ENCODE data around the gene TMEM150A.

DNA sequence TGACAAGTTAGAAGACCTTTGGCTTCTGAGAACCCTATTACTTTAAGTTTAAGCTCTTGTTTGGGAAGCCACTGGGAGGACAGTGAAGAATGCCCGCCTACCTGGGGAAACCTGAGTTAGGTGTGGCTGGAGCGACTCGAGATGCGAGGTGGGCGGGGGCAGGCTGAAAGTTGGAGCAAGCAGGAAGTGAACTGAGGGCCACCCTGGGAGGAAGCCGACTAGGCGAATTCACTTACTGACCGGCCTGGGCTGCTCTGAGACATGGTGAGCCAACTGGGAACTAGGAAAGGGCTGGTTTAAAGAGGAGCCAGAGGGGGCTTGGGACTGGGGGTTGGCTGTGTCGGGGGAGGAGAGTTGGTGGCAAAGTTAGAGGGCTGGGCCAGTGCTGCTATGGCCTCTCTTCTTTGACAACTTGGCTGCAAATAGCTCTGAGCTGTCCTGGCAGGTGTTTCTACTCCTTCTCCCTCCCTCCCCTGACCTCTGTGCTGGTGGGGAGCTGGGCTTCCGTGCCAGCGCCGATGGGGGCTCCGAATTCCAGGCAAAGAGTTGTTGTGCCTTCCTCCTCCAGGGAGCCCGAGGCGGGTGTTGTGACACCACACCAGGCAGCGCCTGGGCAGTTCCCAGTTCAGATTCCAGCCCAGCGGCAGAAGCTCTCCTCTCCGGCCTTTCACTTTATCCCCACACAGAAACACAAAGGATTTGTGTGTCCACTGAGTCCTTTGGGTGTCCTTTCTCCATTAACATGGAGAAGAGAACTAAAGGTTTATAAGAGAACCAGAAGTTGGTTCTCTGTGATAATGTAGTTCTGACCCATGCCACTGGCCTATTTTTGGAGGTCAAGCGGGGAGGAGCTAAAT is 24.9 kb downstream of the TMEM150A start, which contains the start of gene VAMP8:
- no peak for TF ChIP-seq CTCF (IDR thresholded peaks at IDR 0.05)
- TF ChIP-seq POLR2A (IDR thresholded peaks at IDR 0.05) = peak in 2 of 3 donors; percentile 55 to 68

Measured in body of pancreas (tissue), 4 donors.